COLO829 (cell line): ENCODE results near the gene FYCO1.

Experiments used
- DNase-seq: peaks from one replicate; pipeline ENCODE4 v3.0.0; 2012; ENCODE audit warnings: low spot score

FYCO1 gene

DNA sequence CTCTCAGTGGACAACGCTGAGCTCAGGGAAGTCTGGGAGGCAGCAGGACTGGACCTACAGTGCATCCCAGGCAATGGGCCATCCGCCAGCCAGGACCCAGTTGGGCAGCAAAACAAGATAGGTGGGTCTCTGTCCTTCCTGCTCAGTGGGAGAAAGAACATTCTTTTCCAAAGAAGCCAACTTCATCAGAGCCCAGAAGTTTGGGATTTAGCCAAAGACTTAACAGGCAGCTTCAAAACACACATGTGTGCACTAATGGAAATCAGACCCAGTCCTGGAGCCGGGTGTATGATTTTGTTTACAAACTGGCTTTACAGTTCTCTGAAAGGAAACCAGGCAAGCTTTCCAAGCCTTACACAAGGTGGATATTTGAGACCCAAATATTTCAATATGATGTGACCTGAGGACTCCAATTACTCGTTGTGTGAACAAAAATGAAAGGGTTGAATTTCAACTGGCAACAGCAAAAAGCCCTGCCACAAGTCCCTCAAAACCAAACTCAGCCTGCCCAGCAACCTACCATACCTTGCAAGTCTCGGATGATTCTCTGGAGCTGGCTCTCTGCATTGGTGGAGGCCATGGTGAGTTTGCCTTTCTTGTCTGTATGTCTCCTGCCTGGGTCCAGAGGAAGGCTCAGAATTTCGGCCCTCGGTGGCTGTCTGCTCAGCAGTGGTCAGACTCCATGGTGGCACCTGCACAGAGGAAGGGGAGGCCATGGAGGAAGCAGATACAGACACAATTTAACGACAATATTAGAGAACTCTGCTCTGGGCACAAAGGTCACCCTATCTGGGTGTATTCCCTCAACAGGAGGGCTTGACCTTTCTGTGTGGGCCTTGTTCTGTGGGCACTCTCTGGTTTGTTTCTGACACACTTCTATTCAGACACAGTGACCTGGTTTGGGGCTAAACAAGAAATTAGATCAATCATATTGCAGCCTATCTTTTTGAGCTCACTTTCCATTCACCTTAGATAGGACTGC lies 11.0 kb downstream of the FYCO1 start:
- DNase-seq: no peak

DNA sequence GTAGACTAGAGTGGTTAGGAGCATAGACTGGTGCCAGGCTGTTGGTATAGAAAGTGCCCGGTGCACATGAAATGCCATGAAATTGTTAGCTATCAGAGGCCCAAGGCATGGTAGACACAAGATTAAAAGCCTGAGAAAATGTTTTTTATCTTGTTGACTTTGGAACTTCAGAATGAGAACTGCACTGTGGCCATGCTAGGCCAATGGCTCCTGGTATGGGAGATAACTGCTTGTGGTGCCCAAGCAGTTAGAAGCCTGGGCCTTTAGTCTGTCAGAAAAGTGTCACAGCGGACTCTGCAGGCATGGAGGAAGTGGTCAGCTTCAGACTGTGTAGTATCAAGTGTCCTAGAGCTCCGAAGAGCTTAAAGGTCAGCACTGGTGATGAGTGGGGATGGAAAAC lies 11.9 kb downstream of the FYCO1 start:
- no peak for DNase-seq

DNA sequence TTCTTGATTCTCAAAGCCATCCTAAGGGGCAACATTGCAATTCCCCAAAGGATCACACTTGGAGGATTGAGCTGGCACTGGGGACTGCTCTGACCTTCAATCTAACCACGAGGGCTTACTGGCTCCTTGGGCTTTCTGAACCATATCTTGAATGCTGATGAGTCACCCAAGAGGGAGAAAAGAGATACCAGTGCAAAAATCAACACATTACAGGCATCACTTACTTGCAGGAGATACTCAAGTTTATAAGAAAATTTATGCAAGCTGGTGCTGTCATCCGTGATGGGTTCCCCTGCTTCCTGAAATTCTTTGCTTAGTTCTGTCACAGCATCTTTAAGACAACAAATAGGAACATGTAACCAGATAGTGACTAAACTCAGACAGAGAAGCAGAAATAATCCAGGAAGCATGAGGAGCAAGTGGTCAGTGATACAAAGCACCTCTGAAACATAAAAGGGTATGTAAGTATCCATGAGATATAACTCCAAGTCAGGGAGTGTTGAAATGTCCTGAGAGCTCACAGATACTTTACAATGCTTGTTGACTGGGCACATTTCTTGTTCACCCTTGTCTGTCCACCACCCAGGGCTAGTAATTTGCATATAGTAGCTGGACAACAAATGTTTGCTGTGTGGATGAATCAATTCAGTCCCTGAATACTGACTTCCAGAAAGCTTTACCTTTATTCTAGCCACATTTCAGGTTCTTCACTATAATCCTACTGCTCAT lies 14.1 kb downstream of the FYCO1 start:
- no peak for DNase-seq

DNA sequence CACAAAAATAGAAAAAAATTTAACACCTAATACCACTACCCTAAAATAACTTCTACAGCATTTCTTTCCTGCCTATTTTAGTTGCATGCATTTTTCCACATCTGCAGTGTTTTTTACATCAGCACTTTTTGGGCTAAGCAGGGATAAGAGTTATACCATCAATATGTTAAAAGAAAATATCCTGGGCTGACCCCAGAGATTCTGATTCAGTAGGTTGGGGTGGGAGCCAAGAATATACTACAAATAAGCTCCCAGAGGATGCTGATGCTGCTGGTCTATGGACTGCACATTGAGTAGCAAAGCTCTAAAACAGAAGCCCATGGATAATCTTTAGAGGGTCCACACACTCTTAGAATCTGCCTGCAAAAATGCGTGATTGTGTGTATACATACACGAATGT lies 14.8 kb downstream of the FYCO1 start:
- DNase-seq: no peak

DNA sequence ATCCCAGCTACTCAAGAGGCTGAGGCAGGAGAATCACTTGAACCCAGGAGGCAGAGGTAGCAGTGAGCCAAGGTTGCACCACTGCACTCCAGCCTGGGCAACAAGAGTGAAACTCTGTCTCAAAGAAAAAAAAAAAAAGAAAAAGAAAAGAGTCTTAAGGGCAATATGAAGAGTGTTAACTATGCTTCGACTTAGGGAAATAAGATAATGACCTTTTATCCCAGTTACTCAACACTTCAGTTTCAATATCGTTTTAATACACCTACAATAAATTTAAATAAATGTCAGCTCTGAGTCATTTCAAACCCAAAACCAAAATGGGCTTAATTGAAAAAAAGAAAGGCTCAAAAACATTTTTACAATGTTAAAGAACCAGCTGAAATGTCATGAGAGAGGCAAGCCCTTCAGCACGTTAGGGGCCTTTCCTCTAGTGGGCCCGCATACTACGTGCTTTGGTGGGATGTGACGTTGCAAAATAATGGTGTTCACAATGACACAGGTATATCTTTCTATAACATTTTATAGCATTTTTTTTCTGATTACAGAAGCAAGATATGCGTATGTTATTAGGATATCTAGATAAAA lies 15.3 kb downstream of the FYCO1 start:
- no peak for DNase-seq

DNA sequence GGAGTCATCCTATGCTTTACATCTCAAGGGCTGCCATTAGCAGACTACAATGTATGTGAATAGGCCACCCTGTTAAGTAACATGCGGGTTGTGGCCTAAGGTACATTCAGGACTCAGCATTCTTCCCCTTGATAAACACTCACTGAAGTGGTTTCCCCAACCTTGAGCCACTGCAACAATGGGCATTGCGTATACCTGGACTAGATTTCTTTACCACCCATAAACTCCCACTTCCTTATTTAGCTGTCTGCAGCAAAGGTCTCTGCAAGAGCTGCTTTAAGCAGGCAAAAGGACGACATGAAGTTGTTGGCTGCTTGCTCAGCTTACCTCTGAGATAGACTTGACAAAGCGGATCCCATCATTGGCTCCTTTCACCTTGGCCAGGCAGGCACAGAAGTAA lies 16.2 kb downstream of the FYCO1 start:
- no peak for DNase-seq

DNA sequence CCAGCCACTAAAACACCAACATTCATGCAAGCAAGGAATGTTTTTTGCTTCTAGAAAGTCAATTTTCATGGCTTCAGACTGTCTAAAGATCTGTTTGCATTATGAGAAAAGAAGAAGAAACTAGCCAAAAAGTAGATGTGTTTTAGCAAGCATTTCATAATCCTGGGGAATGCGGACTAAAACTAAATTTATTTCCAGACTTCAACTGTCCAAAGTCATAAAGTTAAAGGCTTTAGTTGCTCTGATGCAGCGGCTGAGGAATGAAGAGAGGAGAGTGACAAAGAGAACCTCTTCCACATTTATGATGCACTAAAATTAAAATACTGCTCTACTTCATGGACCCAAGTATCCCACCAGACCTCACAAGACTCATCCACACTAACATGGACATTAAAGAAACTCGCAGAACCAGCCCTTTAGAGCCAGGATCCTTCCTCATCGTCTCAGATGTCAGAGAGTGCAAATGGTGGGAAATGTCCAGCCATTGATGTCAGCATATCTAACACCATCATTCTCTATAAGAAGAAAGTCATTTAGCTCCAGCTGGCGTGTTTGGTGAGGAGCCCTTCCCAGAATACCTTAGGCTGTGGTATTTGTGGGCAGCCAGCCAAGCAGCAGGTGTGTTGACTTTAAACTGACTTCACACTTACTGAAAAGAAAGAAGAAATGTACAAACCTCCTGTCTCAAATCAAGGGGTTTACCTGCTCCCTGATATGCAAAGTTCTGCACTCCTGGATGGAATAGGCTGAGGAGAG lies 17.4 kb downstream of the FYCO1 start:
- no peak for DNase-seq

DNA sequence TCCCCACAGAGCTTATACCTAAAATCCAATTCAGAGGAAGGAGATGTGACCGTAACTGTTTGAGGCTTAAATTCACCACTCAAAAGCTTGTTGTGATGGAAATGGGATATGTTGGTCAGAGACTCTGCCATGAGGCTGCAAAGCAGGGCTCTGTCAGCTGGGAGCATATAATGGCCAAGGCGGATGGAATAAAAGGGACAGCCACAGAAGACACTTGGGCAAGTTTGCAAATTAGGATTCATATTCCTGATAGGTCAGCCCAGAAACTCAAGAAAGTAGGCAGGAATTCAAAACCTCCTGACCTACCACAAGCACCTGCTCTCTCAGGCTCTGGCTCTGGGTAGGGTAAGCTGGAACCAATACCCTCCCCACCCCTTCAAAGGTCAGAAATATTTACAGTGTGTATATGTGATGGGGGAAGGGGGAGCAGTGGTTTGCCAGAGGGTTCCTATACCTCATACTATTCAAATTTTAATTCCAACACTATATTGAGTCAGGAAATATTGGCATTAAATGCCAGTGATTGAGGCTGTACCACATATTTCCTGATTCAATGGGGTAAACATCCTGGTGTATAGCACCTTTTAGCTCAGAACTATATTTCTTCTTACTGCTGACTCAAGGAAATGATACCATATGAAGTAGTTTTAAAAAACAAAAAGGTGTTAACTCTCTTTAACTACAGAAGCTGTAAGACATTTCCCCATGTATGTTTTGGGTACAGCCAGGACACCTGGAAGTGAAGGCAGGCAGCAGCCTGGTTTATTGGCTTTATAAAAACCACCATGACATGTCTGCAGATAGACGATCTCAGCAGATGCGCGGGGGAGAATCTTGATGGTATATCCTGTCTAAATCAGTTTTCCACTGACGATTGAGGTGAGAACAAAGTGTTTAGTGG lies 19.2 kb downstream of the FYCO1 start:
- no peak for DNase-seq

DNA sequence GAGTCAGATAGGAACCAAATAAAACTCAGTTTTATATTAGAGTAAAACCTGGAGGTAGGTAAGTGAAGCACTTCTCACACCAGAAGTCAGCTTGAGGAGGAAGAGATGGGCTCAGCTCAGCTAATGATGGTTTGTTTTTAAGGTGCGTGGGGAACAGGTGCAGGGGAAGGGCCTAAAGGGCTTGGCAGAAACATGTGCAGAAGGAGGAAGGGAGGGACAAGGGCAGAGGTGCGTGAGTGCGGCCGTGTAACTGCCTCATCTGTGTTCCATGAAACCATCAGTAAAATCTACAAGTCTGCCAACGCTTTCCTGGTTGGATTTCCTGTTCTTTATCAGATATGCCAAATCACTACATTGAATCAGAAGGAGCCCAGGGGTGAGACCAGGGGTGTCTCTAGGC lies 19.9 kb downstream of the FYCO1 start:
- no peak for DNase-seq

DNA sequence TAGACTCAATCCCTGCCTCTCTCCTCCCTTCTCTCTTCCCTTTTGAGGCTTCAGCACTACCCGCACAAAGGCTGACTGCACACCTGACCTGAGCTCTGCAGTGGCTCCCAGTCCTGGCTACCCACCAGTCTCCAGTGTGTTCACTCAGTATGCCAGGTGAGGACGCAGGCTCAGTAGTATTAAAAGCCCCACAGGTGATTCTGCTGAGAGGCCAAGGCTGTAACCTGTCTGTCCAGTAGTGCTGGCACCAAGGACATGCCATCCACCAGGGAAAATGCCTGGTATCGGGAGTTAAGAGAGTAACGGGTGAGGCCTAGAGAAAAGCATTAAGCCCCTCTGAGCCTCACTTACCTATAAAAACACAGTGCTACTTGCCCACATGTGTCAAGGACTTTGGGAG lies 20.9 kb downstream of the FYCO1 start:
- no peak for DNase-seq

DNA sequence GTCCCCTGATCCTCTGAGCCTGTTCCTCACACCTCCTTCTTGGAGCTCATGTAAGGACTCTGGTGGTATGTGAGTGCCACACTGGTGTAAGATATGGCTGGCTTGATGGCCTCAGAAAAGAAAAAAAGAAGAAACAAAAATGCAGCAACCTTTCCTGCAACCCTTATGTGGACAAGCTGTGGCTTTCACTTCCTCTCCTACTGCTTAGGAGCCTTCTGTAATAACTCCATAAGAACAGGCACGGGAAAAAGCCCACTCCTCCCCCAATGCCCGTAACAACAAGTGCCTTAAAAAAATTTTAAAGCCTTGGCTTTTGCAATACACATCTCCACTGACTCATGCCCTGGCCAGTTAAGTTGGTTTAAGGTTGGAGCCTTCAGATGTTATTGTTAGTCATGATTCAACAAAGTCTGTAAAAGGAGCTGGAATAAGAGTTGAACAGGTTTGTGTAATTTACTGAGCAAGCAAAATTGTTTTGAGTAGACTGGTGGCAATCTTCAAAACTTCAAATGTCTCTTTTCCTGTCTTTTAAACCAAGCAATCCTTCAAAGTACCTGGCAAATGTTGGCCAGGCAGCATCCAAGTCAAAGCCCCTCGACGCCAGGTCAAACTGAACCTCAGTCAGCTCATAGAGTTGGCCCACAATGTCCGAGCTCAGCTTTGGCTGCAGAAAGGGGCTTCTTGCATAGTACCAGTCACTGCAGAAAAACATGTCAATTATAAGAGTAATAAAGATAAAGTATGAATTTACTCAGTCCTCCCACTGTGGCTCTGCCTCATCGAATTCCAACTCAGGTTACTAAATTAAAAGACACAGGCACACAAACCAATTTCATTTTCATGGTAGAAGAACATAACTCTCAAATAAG lies 22.9 kb downstream of the FYCO1 start:
- DNase-seq: no peak

DNA sequence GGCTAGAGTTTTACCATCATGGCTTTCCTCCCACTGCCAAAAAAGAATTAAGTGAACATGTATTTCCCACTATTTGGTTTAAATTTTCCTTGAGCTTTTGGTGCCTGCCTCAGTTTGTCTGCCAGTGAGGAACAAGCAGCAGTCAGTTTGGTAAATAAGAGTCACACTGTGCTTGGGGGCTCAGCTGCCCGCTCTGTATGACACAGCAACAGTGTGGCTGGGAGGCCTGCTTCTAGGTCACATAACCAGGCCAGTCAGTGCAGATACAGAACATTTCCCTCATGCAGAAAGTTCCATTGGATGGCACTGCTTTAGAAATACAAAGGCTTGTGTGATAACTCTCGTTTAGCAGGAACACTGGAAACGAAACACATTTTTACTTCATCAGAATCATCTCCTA lies 25.7 kb downstream of the FYCO1 start:
- no peak for DNase-seq

DNA sequence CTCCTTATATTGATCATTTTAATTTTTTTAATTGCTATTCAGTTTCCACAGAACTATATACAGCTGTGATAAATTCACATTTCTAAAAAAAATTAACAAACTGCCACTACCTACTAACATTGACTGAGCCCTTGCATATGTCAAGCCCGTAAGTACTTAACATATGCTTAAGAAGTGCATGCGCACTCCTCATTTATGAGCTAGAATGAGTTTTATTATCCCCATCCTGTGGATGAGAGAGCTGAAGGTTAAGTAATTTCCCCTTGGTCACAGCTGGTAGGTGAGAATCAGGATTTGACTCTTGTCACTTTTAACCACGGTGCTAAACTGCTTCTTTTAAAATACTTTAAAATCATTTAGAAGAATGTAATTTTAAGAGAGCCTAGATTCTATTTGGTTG lies 26.5 kb downstream of the FYCO1 start:
- no peak for DNase-seq

DNA sequence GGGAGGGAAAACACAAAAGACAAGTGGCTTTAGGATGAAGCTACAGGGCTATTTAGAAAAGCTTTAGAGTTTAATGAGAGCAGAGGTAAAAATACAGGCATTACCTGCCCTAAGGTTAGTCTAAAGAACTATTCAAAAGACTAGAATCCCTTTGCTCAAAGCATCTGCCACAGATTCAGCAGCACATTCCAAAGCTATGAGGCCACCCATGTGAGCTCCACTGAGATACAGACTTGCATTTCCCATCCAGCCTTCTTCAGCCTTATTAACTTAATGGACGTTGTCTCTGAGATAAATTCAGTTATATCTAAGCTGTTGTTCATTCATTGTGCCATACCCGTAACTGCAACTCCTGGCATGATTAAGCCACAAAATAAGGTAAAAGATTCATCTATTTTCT lies 26.9 kb downstream of the FYCO1 start:
- no peak for DNase-seq

DNA sequence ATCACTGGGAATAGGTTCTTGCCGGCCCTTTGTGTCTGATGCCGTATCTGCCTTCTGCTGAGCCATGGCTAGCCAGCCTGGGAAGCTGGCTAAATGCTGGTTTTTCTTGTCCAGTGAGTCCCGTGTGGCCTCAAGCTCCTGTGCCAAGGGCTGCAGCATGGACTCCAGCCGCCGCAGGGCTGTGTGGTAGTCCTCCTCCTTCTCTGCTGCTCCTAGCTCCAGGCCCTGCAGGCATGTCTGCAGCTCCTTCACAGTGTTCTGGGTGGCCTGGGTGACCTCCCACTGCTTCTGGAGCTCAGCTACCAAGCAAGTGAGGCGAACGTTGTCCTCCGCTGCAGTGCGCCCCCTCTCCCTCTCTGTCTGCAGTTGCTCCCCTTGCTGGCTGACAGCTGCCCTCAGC lies 27.5 kb downstream of the FYCO1 start:
- DNase-seq: no peak

DNA sequence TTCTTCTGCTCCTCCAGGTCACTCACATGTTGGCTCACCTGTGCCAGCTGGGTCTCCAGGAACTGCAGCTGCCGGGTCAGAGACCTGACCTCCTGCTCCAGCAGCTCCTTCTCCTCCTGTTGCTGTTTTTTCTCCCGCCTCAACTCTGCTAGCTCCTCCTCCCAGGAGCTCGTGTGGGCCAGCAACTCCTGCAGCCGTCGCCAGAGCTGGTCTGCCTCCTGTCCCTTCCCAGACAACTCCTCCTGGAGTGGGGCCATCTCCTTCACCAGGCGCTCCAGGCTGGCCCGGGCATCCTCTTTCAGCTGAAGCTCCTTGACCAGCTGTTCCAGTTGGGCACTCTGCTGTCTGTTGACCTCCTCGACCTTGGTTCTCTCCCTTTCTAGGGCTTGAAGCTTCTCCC lies 27.9 kb downstream of the FYCO1 start:
- DNase-seq: no peak

DNA sequence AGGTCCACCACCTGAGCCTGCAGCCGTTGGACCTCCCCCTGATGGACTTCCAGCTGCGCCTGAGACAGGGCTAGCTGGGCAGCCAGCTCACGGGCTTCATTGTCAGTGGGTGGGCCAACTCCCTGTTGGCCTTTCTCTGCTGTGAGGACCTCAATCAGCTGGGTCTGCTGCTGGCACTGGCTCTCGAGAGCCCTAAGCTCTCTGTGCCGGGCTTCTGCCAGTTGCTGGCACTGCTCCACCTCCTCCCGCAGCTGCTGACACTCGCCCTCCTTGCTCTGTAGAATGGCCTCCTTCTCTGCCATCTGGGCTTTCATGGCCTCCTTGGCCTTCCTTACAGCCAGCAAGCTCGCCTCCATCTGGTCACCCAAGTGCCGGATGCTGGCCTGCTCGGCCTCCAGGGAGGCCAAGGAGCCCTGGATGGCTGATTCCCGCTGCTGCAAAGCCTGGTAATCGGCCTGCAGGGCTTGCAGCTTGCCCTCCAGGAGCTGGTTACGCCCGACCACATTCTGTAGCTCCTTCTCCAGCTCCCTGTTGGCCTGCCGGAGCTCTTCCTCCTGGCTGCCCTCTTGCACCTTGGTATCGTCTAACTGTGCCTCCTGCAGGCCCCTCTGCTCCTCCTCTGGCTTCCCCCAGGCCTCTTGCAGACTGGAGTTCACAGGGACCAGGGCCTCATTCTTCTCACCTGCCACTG lies 28.5 kb downstream of the FYCO1 start:
- DNase-seq: no peak

DNA sequence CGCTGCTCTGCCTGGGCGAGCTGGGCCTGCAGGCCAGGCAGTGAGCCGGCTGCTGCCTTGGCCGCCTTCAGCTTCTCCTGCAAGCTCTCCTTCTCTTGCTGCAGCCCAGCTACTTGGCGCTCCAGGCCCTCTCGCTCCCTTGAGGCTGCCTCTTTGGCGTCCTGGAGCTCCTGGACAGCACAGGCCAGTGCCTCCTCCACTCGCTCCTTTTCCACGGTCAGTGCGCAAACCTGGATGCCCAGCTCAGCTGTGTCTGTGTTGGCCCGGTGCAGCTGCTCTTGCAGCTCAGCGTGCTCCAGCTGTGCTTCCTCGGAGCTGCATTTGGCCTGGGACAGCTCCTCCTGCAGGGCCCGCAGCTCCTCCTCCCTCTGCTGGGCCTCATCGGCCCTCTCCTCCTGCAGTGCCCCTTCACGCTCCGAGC lies 29.2 kb downstream of the FYCO1 start:
- no peak for DNase-seq

DNA sequence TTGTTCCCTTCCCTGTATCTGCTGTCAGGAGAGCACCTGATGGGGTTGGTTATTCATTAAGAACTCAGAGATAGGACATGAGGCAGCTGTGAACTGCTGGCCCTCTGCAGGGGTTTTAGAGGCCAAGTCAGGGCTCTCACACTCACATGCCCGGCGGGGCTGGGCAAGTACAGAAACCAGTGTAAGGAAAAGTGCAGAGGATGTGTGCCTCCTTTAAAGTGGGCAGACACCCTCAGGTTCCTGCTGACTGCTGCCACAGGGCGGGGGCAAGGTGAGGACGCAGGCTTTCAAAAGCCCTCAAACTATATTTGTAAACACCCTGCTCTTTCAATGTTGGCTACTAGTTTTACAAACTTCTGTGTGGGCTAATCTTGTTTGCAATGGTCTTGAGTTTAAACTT lies 30.0 kb downstream of the FYCO1 start:
- no peak for DNase-seq

DNA sequence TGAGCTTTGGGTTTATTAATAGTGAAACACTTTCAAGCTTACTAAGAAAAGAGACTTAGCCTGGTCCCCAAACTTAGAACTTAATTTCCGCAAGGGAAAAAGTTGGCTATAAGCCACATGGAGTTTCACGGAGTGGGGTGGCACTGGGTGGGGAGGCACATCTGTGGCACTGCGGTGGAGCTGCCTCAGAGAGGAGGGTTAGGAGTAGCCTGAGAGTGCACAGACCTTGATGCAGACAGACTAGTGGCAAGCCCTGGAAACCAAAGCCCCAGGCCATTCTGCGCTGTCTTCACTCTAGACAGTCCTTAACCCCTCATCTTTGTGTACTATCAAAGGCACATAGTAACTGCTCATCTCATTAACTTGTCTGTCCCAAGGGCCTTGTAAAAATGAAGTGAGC lies 30.4 kb downstream of the FYCO1 start:
- DNase-seq: no peak
